ENCODE results near the gene PI16.

The PI16 gene

GRCh38 chr6:37005827-37006567 is 51.5 kb downstream of the PI16 start:
- no peaks in the 10 kb centered on the region for H3K27me3 Mint-ChIP-seq
- no peaks in the 10 kb centered on the region for H3K36me3 Mint-ChIP-seq
- H3K4me1 Mint-ChIP-seq (ENCODE audit: low read depth) = peaks cover 9% of the 10 kb centered on the region
- H3K27ac Mint-ChIP-seq = no peak overlapping the region
- no peaks in the 10 kb centered on the region for H3K9me3 Mint-ChIP-seq (ENCODE audit: low read depth)
- H3K4me3 Mint-ChIP-seq = no peak overlapping the region

DNA sequence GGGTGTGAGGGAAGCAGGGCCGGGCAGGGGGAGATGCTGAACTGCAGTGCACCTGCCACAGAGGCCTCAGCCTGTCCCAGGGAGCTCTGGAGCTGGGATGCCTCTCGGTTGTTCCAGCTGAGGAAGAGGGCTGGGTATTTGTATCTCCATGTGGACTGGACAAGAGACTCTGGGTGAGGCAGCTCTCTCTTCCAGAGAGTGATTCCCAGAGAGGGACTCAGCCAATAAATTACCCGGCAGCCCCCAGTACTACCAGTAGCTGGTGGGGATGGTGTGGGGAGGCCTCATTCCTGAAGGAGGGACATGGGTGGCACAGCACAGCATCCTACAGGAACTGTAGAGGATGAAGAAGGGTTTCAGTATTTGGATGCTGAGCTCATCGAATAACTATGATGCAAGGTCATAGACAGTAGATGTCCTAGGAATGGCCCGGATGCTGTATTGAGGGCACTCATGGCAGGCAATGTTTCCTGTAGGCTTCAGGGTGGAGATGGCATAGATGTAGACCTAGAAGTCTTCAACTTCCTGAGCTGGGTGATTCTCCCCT is 52.3 kb downstream of the PI16 start:
- no peaks in the 10 kb centered on the region for H3K27me3 Mint-ChIP-seq
- H3K4me1 Mint-ChIP-seq (ENCODE audit: low read depth) = peaks cover 9% of the 10 kb centered on the region
- H3K9me3 Mint-ChIP-seq (ENCODE audit: low read depth) = no peaks in the 10 kb centered on the region
- no peaks in the 10 kb centered on the region for H3K36me3 Mint-ChIP-seq
- H3K4me3 Mint-ChIP-seq = no peak overlapping the region
- H3K27ac Mint-ChIP-seq = no peak overlapping the region

DNA sequence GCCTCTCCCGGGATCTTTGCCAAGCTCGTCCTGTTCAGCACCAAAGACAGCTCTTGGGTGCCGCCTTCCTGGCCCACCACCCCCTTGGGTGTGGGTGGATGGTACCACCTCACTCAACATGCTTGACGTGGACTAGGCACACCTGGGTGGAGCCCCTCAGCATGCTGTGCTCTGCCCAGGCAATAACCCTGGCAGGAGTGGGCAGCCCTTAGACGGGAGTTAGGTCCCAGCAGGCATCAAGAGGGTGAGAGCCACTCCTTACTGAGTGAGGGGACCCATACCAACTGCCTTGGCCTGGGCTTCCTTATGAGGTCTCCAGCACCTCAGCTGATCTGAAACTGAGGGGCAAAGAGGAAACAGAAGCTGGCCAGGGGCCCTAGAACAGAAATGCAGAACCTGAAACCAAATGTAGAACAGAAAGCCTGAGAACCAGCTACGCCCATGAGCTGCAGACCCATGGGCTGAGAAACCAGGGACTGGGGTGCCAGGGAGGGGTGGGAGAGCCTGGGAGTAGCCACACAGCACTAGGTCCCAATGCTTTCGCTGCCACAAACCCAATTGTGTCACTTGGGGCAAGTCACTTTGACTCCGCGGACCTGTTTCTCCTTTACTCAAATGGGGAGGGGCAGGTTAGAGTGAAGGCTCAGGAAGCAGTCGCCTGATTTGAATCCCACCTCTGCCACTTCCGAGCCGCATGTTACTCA is 53.0 kb downstream of the PI16 start:
- no peak overlapping the region for H3K4me3 Mint-ChIP-seq
- H3K36me3 Mint-ChIP-seq = no peaks in the 10 kb centered on the region
- H3K9me3 Mint-ChIP-seq (ENCODE audit: low read depth) = no peaks in the 10 kb centered on the region
- H3K27ac Mint-ChIP-seq = no peak overlapping the region
- H3K27me3 Mint-ChIP-seq = no peaks in the 10 kb centered on the region
- peaks cover 9% of the 10 kb centered on the region for H3K4me1 Mint-ChIP-seq (ENCODE audit: low read depth)

DNA sequence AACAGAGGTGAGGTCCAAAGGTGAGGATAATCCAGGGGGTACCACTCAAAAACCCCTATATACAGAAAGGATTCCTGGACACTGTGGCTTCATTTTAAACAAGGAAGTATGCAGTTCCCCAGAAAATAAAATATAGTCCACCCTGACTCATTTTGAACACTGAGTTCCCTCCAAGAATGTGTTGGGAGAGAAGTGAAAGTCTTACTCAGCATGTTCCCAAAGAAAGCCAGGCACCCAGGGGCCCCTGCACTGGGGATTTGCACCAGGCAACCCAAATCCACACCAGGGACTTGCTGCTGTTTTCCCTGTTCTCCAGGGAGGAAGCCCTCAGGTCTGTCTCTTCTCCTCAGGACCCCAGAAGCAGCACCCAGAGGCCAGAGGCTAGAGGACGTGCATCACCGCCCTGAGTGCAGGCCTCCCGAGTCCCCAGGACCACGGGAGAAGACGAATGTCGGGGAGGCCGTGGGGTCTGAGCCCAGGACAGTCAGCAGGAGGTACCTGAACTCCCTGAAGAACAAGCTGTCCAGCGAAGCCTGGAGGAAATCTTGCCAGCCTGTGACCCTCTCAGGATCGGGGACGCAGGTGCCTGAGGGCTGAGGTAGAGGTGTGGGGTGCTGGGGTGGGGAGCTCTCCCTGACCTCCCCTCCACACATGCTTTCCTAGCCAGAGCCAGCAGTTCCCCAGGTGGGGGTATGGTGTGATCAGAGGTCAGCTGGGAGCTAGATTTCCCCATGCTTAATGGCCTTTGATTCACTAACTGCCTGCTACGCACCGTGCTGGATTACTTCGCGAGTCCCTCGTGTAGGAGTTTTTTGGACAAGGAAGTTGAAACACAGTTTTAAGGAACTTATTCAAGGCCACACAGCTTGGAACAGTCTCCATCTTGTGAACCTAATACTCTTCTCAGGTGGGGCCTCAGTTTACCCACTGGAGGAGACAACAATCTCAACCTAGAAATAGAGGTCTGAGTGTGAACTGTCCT is 54.2 kb downstream of the PI16 start:
- Mint-ChIP-seq H3K9me3 (ENCODE audit: low read depth) (no peaks in the 10 kb centered on the region), H3K4me3 (no peak overlapping the region), H3K27me3 (no peaks in the 10 kb centered on the region), H3K4me1 (ENCODE audit: low read depth) (peaks cover 9% of the 10 kb centered on the region), H3K27ac (no peak overlapping the region), H3K36me3 (no peaks in the 10 kb centered on the region)

GRCh38 chr6:37010402-37010892 is 55.9 kb downstream of the PI16 start:
- no peaks in the 10 kb centered on the region for H3K36me3 Mint-ChIP-seq
- no peak overlapping the region for H3K27ac Mint-ChIP-seq
- peaks cover 9% of the 10 kb centered on the region for H3K4me1 Mint-ChIP-seq (ENCODE audit: low read depth)
- no peak overlapping the region for H3K4me3 Mint-ChIP-seq
- no peaks in the 10 kb centered on the region for H3K9me3 Mint-ChIP-seq (ENCODE audit: low read depth)
- no peaks in the 10 kb centered on the region for H3K27me3 Mint-ChIP-seq

- no peaks in the 10 kb centered on the region for H3K27me3 Mint-ChIP-seq
- H3K4me1 Mint-ChIP-seq (ENCODE audit: low read depth) = no peaks in the 10 kb centered on the region
- H3K4me3 Mint-ChIP-seq = no peak overlapping the region
- no peaks in the 10 kb centered on the region for H3K36me3 Mint-ChIP-seq
- H3K9me3 Mint-ChIP-seq (ENCODE audit: low read depth) = no peaks in the 10 kb centered on the region
- no peak overlapping the region for H3K27ac Mint-ChIP-seq
Observed at GRCh38 chr6:37011656-37012378, 57.3 kb downstream of the PI16 start.

- Mint-ChIP-seq H3K9me3 (ENCODE audit: low read depth) (no peaks in the 10 kb centered on the region), H3K36me3 (no peaks in the 10 kb centered on the region), H3K27me3 (no peaks in the 10 kb centered on the region), H3K4me3 (no peak overlapping the region), H3K27ac (no peak overlapping the region), H3K4me1 (ENCODE audit: low read depth) (peaks cover 11% of the 10 kb centered on the region)
Observed at GRCh38 chr6:37013516-37014491, 59.3 kb downstream of the PI16 start.
